ENCODE results near the gene ENTPD8.
"Not testable (repeated sequence)": the region's sequence is repeated elsewhere in the genome, so short reads cannot be mapped to it uniquely, and the experiment has no call there.

Gene ENTPD8

DNA sequence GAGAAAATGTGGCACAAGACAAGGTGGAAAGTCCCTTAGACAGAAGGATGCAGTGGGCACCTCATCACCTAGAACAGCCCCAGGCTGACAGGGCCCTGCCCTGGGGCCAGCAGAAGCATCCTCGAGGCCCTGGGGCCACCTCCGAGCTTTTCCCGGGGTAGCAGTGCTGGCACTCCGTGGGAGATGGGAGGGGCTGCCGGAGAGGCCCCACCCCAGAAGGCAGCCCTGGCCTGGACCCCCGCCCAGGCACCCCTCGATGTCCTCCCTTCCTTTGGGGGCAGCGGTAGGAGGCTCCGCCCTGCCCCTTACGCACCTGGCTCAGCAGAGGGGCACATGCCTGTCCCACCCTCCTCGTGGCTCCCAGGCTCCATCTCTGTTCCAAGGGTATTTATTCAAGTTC lies 35.7 kb upstream of the ENTPD8 start:
- DNase-seq = no peak

DNA sequence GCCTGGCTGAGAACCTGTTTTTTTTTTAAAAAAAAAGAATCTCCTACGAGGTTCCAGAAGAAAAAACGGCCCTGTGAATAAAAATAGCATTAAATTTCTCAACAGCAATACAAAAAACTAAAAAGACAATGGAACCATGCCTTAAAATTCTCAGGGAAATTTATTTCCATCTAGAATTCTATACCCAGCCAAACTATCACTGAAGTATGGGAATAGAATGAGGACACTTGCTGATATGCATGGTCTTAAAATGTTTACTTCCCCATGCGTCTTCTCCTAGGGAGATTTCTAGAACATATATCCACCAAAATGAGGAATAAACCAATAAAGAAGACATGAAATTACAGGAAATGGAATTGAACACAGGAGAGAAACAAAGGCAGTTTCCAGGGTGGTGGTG lies 34.5 kb upstream of the ENTPD8 start:
- DNase-seq = no peak

GRCh38 chr9:137474271-137474670 lies 33.1 kb upstream of the ENTPD8 start:
- DNase-seq = no peak

- DNase-seq = no peak
Measured at GRCh38 chr9:137470785-137471184, 29.6 kb upstream of the ENTPD8 start.

GRCh38 chr9:137467896-137468295 lies 26.7 kb upstream of the ENTPD8 start:
- no peak for DNase-seq

DNA sequence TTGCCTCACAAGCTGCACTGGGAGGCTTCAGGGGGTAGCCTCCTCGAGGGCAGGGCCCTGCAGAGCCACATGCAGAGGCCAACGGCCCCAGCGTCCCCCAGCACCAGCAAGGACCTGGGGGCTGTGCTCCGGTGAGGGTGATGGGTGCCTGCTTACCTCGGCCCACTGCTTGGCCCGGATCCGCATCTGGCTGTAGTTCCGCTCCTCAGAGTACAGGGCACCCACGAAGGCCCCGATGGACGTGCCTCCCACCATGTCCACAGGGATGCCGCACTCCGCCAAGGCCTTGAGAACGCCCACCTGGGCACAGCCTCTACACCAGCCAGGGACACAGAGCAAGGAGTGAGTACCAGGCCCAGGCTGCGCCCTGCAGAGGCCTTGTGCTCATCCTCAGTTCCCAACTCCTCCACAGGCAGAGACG lies 26.0 kb upstream of the ENTPD8 start:
- no peak for DNase-seq

DNA sequence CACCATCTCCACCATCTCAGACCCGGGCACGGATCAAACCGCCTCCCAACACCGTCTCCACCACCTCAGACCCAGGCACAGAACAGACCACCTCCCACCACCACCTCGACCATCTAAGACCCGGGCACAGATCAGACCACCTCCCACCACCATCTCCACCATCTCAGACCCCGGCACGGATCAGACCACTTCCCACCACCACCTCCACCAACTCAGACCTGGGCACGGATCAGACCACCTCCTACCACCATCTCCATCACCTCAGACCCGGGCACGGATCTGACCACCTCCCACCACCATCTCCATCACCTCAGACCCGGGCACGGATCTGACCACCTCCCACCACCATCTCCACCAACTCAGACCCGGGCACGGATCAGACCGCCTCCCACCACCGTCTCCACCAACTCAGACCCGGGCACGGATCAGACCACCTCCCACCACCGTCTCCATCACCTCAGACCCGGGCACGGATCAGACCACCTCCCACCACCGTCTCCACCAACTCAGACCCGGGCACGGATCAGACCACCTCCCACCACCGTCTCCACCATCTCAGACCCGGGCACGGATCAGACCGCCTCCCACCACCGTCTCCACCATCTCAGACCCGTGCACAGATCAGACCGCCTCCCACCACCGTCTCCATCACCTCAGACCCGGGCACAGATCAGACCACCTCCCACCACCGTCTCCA lies 25.4 kb upstream of the ENTPD8 start:
- not testable (repeated sequence) for DNase-seq

- no peak for DNase-seq
Measured at GRCh38 chr9:137465720-137466388, 24.7 kb upstream of the ENTPD8 start.

GRCh38 chr9:137465000-137465719 lies 24.0 kb upstream of the ENTPD8 start:
- DNase-seq = no peak

- DNase-seq = no peak
Measured at GRCh38 chr9:137464291-137464999, 23.3 kb upstream of the ENTPD8 start.

DNA sequence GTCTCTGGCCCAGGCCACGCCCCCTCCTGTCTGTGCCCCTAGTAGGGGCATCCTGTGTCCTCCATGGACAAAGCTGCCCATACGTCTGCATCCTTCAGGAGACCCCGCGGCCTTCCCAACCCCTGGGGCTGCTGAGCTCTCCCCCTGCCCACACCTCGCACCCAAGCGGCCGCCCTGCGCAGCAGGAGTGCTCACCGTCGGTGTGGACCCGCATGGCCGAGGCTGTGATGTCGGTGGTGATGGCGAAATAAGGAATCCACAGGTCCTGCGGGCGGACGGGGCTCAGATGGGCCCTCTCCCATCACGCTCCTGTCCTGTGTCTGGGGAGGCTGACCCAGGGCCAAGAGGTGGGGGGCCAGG lies 22.8 kb upstream of the ENTPD8 start:
- DNase-seq = no peak

GRCh38 chr9:137462986-137463930 lies 22.1 kb upstream of the ENTPD8 start:
- no peak for DNase-seq

DNA sequence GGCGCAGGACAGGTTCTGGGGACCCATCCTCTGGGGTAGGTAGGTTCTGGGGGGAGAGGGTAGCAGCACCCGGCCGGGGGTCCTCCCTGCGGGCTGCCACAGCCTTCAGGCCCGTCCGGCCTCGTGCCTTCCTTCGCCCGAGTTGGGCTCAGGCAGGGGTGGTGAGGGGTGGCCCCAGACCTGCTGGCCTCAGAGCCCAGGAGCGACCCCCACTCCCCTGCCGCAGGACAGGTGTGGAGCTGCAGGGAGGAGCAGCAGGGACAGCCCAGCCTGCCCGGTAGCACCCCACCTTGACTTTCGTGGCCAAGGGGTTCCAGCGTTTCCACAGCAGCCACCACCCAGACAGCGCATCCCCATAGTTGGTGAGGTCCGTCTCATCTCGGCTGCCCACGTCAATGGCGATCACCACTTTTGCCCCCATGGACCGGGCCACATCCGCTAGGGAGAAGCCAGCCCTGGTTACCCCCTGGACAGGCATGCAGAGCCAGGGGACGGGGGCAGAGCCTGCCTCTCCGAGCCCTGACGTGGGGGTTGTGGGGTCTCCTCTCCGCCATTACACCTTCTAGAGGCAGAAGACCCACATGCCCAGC lies 21.3 kb upstream of the ENTPD8 start:
- no peak for DNase-seq

GRCh38 chr9:137461663-137462395 lies 20.7 kb upstream of the ENTPD8 start:
- DNase-seq = no peak

DNA sequence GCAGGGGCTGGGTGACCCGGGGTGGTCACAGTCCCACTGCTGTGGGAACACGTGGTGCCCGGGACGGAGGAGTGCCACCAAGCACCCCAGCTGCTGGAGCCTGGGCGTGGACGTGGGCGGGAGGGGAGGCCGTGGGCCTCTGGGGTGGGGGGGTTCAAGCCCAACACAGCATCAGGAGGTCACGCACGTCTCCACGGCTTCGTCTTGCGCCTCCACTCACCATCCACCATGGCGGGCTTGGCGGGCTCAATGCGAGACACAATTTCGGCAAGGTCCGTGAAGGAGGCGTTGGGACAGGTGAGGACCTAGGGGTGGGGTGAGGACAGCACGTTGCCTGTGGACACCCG lies 20.1 kb upstream of the ENTPD8 start:
- DNase-seq = no peak

DNA sequence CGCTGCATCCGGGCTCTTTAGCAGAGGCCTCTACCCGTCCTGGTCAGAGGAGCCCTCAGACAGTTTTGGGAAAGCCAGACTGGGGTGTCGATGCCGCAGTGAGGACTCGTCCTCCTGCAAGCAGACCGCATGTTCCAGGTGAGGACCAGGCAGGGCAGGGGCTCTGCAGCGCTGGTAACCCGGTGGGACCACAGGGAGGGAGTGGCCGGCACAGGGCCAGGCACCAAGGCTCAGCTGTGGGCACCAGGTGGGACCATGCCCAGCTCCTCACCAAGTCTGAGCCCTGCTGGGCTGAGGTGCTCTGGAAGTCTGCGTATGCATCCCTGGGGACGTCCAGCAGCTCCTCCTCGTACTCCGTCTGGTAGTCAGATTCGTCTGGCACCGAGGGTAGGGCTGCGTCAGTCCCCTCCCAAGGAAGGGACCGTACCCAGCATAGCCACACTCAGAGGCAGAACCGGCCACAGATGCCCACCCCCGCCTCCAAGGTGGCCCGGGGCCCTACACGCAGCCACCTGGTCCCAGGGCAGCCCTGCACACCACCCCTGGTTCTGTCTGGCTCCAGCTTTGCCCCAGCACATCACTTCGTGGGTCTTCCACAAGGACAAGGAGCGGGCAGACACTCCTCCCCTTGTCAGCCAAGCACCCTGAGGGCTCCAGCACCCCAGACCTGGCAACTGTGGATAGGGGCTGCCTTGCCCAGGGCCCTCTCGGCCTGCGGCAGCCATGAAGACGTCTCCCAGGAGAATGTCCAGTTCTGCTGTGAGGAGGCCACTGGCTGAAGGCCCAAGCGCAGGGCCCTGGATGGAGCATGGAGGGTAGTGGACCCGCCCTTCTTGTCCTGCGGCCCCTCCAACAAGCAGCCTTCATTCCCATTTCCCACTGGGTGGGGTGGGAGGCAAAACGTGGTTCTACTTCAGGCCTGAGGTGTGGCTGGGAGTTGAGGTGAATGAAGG lies 19.5 kb upstream of the ENTPD8 start:
- DNase-seq = no peak

DNA sequence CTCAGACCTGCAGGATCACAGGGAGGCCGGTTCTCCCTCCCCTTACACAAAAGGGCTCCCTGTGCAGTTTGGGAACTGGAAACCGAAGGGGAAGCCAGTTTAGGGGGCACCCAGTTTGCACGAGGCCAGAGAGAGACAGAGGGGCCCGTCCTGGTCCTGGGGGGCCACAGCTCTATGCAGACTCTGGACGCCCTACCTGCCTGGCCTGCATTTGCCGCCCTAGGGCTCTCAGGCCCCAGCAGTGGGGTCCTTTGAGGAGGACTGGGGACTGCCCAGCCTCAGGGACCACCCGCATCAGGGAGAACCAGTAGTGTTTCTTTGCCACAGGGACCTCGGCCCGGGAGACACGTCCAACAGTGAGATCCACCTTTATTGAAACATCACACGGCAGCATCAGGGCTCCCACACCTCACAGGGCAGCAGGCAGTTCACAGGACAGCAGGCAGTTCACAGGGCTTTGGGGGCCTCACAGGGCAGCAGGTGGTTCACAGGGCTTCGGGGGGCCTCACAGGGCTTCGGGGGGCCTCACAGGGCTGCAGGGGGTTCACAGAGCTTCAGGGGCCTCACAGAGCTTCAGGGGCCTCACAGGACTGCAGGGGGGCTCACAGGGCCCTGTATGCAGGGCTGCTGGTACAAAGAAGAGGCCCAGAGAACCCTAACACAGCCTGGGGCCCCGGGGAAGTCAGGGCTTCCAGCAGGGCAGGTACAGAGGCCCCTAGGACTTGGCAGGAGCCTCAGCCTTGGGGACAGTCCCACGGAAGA lies 18.6 kb upstream of the ENTPD8 start:
- DNase-seq = no peak

- peak; percentile 94 for DNase-seq
Measured at GRCh38 chr9:137459152-137459600, 18.0 kb upstream of the ENTPD8 start, which contains the start of gene NSMF. NSMF (minus strand) TSS chr9:137459334; CDS start chr9:137459102, 232 bp downstream.
